Measurements from ENCODE around the gene CHAF1A. TPM values are rescaled to one million over a fixed set of nuclear protein-coding genes. Genes with fewer than 3 reads are reported as not detected.
A peak's percentile ranks its signal among the peaks of the same experiment; 100 is the strongest.

The CHAF1A gene
- total RNA-seq, 3 donors from 2014 or later (not counting 1 experiment from before 2014, with no cell fraction given), result 34.4 to 40.8 (median 35.2) TPM

GRCh38 chr19:4443966-4444764 lies 41.7 kb downstream of the CHAF1A start:
- no peaks in the 10 kb centered on the region for H3K36me3 Mint-ChIP-seq
- no peaks in the 10 kb centered on the region for H3K9me3 Mint-ChIP-seq
- H3K27ac ChIP-seq (ENCODE audit: low read length), result no peak overlapping the region
- intact Hi-C loops (cut with micrococcal nuclease), result no loop called here
- ATAC-seq (no peak), DNase-seq (no peak)
- no peaks in the 10 kb centered on the region for H3K9me3 ChIP-seq (ENCODE audit: control insufficient read depth, insufficient read depth, low read length)
- TF ChIP-seq, protein P1, sequence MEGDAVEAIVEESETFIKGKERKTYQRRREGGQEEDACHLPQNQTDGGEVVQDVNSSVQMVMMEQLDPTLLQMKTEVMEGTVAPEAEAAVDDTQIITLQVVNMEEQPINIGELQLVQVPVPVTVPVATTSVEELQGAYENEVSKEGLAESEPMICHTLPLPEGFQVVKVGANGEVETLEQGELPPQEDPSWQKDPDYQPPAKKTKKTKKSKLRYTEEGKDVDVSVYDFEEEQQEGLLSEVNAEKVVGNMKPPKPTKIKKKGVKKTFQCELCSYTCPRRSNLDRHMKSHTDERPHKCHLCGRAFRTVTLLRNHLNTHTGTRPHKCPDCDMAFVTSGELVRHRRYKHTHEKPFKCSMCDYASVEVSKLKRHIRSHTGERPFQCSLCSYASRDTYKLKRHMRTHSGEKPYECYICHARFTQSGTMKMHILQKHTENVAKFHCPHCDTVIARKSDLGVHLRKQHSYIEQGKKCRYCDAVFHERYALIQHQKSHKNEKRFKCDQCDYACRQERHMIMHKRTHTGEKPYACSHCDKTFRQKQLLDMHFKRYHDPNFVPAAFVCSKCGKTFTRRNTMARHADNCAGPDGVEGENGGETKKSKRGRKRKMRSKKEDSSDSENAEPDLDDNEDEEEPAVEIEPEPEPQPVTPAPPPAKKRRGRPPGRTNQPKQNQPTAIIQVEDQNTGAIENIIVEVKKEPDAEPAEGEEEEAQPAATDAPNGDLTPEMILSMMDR (IDR thresholded peaks at IDR 0.05), result no peak
- no peaks in the 10 kb centered on the region for H3K27me3 Mint-ChIP-seq (ENCODE audit: low read depth in 2 of 2)
- H3K36me3 ChIP-seq (ENCODE audit: control insufficient read depth, insufficient read depth, low read length), result peaks cover 43% of the 10 kb centered on the region
- no peak overlapping the region for H3K4me3 Mint-ChIP-seq
- no peaks in the 10 kb centered on the region for H3K4me1 ChIP-seq (ENCODE audit: control insufficient read depth, insufficient read depth, low read length)
- peaks cover 0 to 5% of the 10 kb centered on the region in 2 donors for H3K4me1 Mint-ChIP-seq
- peak overlapping the region in 1 of 2 donors; percentile 48 for H3K27ac Mint-ChIP-seq
- H3K27me3 ChIP-seq (ENCODE audit: control insufficient read depth, insufficient read depth, low read length), result no peaks in the 10 kb centered on the region
- 93% methylated on average over 20 of the region's 20 CpGs for WGBS (ENCODE audit: insufficient coverage)
- no peak overlapping the region for H3K4me3 ChIP-seq (ENCODE audit: low read length)

DNA sequence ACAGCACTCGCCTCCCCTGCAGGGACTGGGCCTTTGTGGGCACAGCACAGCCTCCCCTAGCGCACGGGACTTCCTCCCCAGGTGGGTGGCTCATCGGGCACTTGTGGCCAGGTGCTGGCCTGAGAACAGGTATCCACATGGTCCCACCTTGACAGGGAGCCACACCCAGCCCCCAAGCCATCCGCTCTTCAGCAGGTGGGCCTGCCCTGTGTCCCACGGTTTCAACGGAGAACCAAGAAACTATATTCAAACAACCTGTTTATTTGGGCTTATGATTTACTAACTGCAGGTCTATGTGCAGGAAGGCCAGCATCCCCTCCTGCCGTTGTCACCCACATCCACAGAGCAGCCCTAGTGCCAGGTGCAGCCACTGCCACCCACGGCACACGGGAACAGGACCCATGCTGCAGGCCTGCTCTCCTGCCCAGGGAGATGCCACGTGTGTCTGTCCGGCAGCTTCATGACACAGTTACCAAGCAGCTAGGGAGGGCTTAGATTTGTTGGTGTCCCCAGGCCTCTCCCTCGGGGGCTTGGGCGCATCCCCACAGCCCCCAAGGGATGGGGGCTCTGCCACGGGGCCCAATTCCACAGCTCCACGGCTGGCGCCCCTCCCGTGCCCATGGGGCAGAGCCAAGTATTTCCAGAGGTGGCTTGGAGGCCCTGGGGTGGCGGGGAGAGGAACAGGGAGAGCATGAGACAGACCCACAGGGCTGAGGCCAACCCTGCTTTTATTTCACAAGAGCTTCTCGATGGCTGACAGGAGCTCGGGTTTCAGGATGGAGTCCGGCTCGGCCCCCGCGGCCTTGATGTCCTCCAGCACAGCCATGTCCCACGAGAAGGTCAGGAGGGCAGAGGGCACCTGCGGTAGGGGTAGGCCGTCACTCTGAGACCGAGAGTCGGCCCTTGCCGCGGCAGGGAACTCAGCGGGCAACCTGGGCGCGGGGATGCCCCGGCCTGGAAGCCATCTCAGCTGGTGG lies 42.6 kb downstream of the CHAF1A start:
- Mint-ChIP-seq H3K36me3 (no peaks in the 10 kb centered on the region), H3K4me1 (peaks cover 0 to 5% of the 10 kb centered on the region in 2 donors), H3K27me3 (ENCODE audit: low read depth in 2 of 2) (no peaks in the 10 kb centered on the region), H3K27ac (peak overlapping the region in 1 of 2 donors; percentile 48), H3K9me3 (no peaks in the 10 kb centered on the region), H3K4me3 (no peak overlapping the region)
- 93% methylated on average over 36 of the region's 36 CpGs for WGBS (ENCODE audit: insufficient coverage)
- ATAC-seq (no peak), DNase-seq (no peak)
- Histone ChIP-seq H3K27ac (ENCODE audit: low read length) (no peak overlapping the region), H3K36me3 (ENCODE audit: control insufficient read depth, insufficient read depth, low read length) (peaks cover 51% of the 10 kb centered on the region), H3K4me3 (ENCODE audit: low read length) (no peak overlapping the region), H3K9me3 (ENCODE audit: control insufficient read depth, insufficient read depth, low read length) (no peaks in the 10 kb centered on the region), H3K27me3 (ENCODE audit: control insufficient read depth, insufficient read depth, low read length) (no peaks in the 10 kb centered on the region), H3K4me1 (ENCODE audit: control insufficient read depth, insufficient read depth, low read length) (no peaks in the 10 kb centered on the region)
- intact Hi-C loops (cut with micrococcal nuclease), result no loop called here
- TF ChIP-seq, protein P1 (IDR thresholded peaks at IDR 0.05), result no peak

GRCh38 chr19:4445963-4446703 lies 43.7 kb downstream of the CHAF1A start:
- ATAC-seq (no peak), DNase-seq (no peak)
- TF ChIP-seq, protein P1 (IDR thresholded peaks at IDR 0.05), result no peak
- intact Hi-C loops (cut with micrococcal nuclease), result no loop called here
- H3K27ac Mint-ChIP-seq, result no peak overlapping the region
- no peak overlapping the region for H3K4me3 Mint-ChIP-seq
- H3K9me3 Mint-ChIP-seq, result no peaks in the 10 kb centered on the region
- Histone ChIP-seq H3K27me3 (ENCODE audit: control insufficient read depth, insufficient read depth, low read length) (no peaks in the 10 kb centered on the region), H3K9me3 (ENCODE audit: control insufficient read depth, insufficient read depth, low read length) (no peaks in the 10 kb centered on the region), H3K27ac (ENCODE audit: low read length) (no peak overlapping the region), H3K4me1 (ENCODE audit: control insufficient read depth, insufficient read depth, low read length) (no peaks in the 10 kb centered on the region), H3K36me3 (ENCODE audit: control insufficient read depth, insufficient read depth, low read length) (peaks cover 53% of the 10 kb centered on the region), H3K4me3 (ENCODE audit: low read length) (no peak overlapping the region)
- no peaks in the 10 kb centered on the region for H3K27me3 Mint-ChIP-seq (ENCODE audit: low read depth in 2 of 2)
- no peaks in the 10 kb centered on the region for H3K36me3 Mint-ChIP-seq
- 97% methylated on average over 58 of the region's 58 CpGs for WGBS (ENCODE audit: insufficient coverage)
- H3K4me1 Mint-ChIP-seq, result peaks cover 0 to 5% of the 10 kb centered on the region in 2 donors

Data from natural killer cell (primary cell).